Measurements from ENCODE around the gene CNGB1. TPM values are rescaled to one million over a fixed set of nuclear protein-coding genes. Genes with fewer than 3 reads are reported as not detected.

The CNGB1 gene
- total and polyA plus RNA-seq, 8 donors: 0.03 to 0.23 (median 0.14) TPM; not detected in 1

- intact Hi-C loops (cut with DNase I): no loop called here
These were observed 60.2 kb downstream of the CNGB1 start for GRCh38 chr16:57910696-57911095.

GRCh38 chr16:57908409-57908987 is 62.4 kb downstream of the CNGB1 start:
- Histone ChIP-seq H3K4me3 (no peak overlapping the region), H3K27me3 (peaks cover 0 to 11% of the 10 kb centered on the region in 2 donors), H3K36me3 (no peaks in the 10 kb centered on the region), H3K27ac (no peak overlapping the region), H3K4me1 (peaks cover 0 to 4% of the 10 kb centered on the region in 2 donors), H3K9me3 (no peaks in the 10 kb centered on the region)
- DNase-seq (no peak), ATAC-seq (no peak)
- intact Hi-C loops (cut with DNase I): loop anchor here in 1 of 2 donors (10.0 kb wide), 1 partner anchor 96 kb away; the partner anchor contains the start of genes USB1 and ZNF319
- no peak for TF ChIP-seq CTCF (IDR thresholded peaks at IDR 0.05)

More at GRCh38 chr16:57910696-57911095, 60.2 kb downstream of the CNGB1 start:
- ATAC-seq (no peak), DNase-seq (no peak)
- Histone ChIP-seq H3K4me3 (no peak overlapping the region), H3K27me3 (no peaks in the 10 kb centered on the region), H3K36me3 (no peaks in the 10 kb centered on the region), H3K27ac (no peak overlapping the region), H3K4me1 (peaks cover 0 to 4% of the 10 kb centered on the region in 2 donors), H3K9me3 (no peaks in the 10 kb centered on the region)
- no peak for TF ChIP-seq CTCF (IDR thresholded peaks at IDR 0.05)

- H3K9me3 ChIP-seq: no peaks in the 10 kb centered on the region
- ATAC-seq: peak; percentile 76
- no peak for DNase-seq
- peaks cover 0 to 23% of the 10 kb centered on the region in 2 donors for H3K27me3 ChIP-seq
- H3K4me3 ChIP-seq: no peak overlapping the region
- no peak overlapping the region for H3K27ac ChIP-seq
- peaks cover 0 to 4% of the 10 kb centered on the region in 2 donors for H3K4me1 ChIP-seq
- intact Hi-C loops (cut with DNase I): loop anchor here in 1 of 2 donors (10.0 kb wide), 1 partner anchor 98 kb away; the partner anchor contains the start of genes USB1 and ZNF319
- TF ChIP-seq CTCF (IDR thresholded peaks at IDR 0.05): peak; percentile 33 to 38
- no peaks in the 10 kb centered on the region for H3K36me3 ChIP-seq
These were observed 64.3 kb downstream of the CNGB1 start for GRCh38 chr16:57906382-57907316.

GRCh38 chr16:57904101-57904500 is 66.8 kb downstream of the CNGB1 start:
- intact Hi-C loops (cut with DNase I): loop anchor here in 1 of 2 donors (10.0 kb wide), 1 partner anchor 101 kb away; the partner anchor contains the start of genes USB1 and ZNF319
- no peaks in the 10 kb centered on the region for H3K9me3 ChIP-seq
- TF ChIP-seq CTCF (IDR thresholded peaks at IDR 0.05): no peak

GRCh38 chr16:57903656-57904055 is 67.3 kb downstream of the CNGB1 start:
- ATAC-seq: no peak
- peaks cover 0 to 24% of the 10 kb centered on the region in 2 donors for H3K27me3 ChIP-seq
- intact Hi-C loops (cut with DNase I): loop anchor here in 1 of 2 donors (10.0 kb wide), 1 partner anchor 101 kb away; the partner anchor contains the start of genes USB1 and ZNF319

More at GRCh38 chr16:57904101-57904500, 66.8 kb downstream of the CNGB1 start:
- Histone ChIP-seq H3K27me3 (peaks cover 0 to 24% of the 10 kb centered on the region in 2 donors), H3K4me3 (no peak overlapping the region), H3K27ac (no peak overlapping the region), H3K36me3 (no peaks in the 10 kb centered on the region), H3K4me1 (peaks cover 0 to 15% of the 10 kb centered on the region in 2 donors)
- ATAC-seq (no peak), DNase-seq (no peak)

More at GRCh38 chr16:57903656-57904055, 67.3 kb downstream of the CNGB1 start:
- no peak for DNase-seq
- Histone ChIP-seq H3K9me3 (no peaks in the 10 kb centered on the region), H3K36me3 (no peaks in the 10 kb centered on the region), H3K4me1 (peaks cover 0 to 15% of the 10 kb centered on the region in 2 donors), H3K4me3 (no peak overlapping the region), H3K27ac (no peak overlapping the region)
- TF ChIP-seq CTCF (IDR thresholded peaks at IDR 0.05): no peak

Measured in left lung (tissue), 10 donors.